Breast epithelium (tissue), 4 donors: Measurements from ENCODE around the gene SAA2. TPM values are rescaled to one million over a fixed set of nuclear protein-coding genes. Genes with fewer than 3 reads are reported as not detected.

Experiments
- DNase-seq, 2 donors: peaks; one replicate each; pipeline ENCODE4 v3.0.0-alpha.2; 2019; ENCODE audit warnings: low spot score in 2 of 2
- H3K27ac ChIP-seq, 2 donors: fragments of 200-600 bp; sonication (generic) in 1 of 2; one replicate each; pipeline ENCODE4 v1.5.1; 2016 to 2019; ENCODE audit warnings: mild to moderate bottlenecking in 1 of 2
- H3K27me3 ChIP-seq, 2 donors: fragments of 200-600 bp; sonication (generic) in 1 of 2; one replicate each; pipeline versions ENCODE4 v1.5.1 to v1.6.0; 2017 to 2019; ENCODE audit warnings: control low read depth in 1 of 2, mild to moderate bottlenecking in 1 of 2
- H3K36me3 ChIP-seq: fragments of 200-600 bp; one replicate; pipeline ENCODE4 v1.5.1; 2019
- H3K4me1 ChIP-seq, 2 donors: fragments of 200-600 bp; sonication (generic); one replicate each; pipeline ENCODE4 v1.5.1; 2016 to 2019; ENCODE audit warnings: control low read depth in 1 of 2
- H3K4me3 ChIP-seq, 3 donors: fragments of 200-600 bp; sonication (generic); 1 replicate in 2 of 3; 2 replicates in 1 of 3; pipeline ENCODE4 v1.5.1; 2016 to 2019; ENCODE audit warnings: mild to moderate bottlenecking in 3 of 3, moderate library complexity in 2 of 3
- H3K9me3 ChIP-seq, 2 donors: fragments of 200-600 bp; sonication (generic) in 1 of 2; one replicate each; pipeline ENCODE4 v1.5.1; 2016 to 2019; ENCODE audit warnings: control low read depth in 1 of 2
- POLR2A ChIP-seq: fragments of 450-650 bp; IDR thresholded peaks from one replicate; pipeline ENCODE4 v1.6.1; 2016; ENCODE audit warnings: antibody characterized with exemption, mild to moderate bottlenecking, moderate library complexity
- POLR2AphosphoS5 ChIP-seq, 3 donors: sonication (generic); formaldehyde crosslinking; IDR thresholded peaks; one replicate each; pipeline ENCODE4 v1.6.1; 2017; ENCODE audit warnings: antibody characterized with exemption in 3 of 3
- intact Hi-C: fragments of 100-400 bp; cut with DNase I; formaldehyde crosslinking; loops from one replicate; pipeline ENCODE4 v1.15.1; 2023; ENCODE audit warnings: low total_unique reads
- total RNA-seq, 3 donors: library from RNA; depleted of rRNA; stranded (reverse); fragments of >200 nt; gene quantifications; one replicate each; pipeline ENCODE4 v1.1.0, GENCODE V29; 2016
- TF ChIP-seq, protein P1 (sequence below), 3 donors: fragments of 450-650 bp; IDR thresholded peaks; one replicate each; pipeline ENCODE4 v1.5.1; 2016 to 2017; ENCODE audit warnings: antibody characterized with exemption in 3 of 3, mild to moderate bottlenecking in 3 of 3, moderate library complexity in 3 of 3

The SAA2 gene
- total RNA-seq, 3 donors from 2014 or later, result 7.5 to 567 (median 428) TPM

GRCh38 chr11:18225913-18226312, 22.6 kb downstream of the SAA2 start:
- Histone ChIP-seq H3K9me3 (no peaks in the 10 kb centered on the region), H3K4me3 (no peak overlapping the region), H3K27ac (no peak overlapping the region), H3K4me1 (no peaks in the 10 kb centered on the region), H3K27me3 (no peaks in the 10 kb centered on the region), H3K36me3 (no peaks in the 10 kb centered on the region)
- DNase-seq, result no peak
- TF ChIP-seq, protein P1, sequence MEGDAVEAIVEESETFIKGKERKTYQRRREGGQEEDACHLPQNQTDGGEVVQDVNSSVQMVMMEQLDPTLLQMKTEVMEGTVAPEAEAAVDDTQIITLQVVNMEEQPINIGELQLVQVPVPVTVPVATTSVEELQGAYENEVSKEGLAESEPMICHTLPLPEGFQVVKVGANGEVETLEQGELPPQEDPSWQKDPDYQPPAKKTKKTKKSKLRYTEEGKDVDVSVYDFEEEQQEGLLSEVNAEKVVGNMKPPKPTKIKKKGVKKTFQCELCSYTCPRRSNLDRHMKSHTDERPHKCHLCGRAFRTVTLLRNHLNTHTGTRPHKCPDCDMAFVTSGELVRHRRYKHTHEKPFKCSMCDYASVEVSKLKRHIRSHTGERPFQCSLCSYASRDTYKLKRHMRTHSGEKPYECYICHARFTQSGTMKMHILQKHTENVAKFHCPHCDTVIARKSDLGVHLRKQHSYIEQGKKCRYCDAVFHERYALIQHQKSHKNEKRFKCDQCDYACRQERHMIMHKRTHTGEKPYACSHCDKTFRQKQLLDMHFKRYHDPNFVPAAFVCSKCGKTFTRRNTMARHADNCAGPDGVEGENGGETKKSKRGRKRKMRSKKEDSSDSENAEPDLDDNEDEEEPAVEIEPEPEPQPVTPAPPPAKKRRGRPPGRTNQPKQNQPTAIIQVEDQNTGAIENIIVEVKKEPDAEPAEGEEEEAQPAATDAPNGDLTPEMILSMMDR (IDR thresholded peaks at IDR 0.05), result no peak
- TF ChIP-seq POLR2A (no peak), POLR2AphosphoS5 (IDR thresholded peaks at IDR 0.05) (no peak)
- intact Hi-C loops, result no loop called here

DNA sequence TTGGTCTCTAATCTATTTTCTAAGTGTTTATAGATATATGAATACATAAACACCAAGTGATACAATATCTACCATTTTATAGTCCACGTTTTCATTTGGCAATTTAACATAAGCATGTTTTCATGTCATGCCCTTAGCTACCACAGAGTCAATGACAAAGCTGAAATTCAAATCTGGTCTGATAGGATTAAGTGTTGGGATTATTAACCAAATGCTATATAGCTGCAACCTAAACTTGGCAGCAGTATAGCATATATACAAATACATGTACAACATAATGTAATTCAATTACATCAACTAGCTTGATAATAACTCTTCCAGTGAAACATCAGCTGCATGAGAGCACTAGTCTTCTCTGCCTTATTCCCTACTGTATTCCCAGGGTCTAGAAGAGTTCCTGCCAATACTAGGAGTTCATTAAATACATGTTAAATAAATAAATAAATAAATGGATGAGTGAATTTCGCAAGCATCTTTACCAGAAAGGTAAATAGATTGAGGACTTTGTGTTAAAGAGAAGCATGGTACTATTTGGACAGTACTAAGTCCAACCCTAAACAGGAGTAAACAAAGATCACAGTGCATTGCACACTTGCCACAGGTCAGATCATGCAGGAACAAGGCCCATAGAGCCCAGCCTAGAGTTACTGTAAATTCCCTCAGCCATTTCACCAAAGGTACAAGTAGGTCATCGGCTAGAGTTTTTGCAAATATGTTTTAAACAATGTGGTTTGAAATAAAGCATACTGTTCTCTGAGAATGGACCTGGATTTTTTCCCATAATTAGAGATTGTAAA, 24.7 kb downstream of the SAA2 start:
- Histone ChIP-seq H3K27me3 (no peaks in the 10 kb centered on the region), H3K27ac (no peak overlapping the region), H3K4me3 (no peak overlapping the region), H3K9me3 (peaks cover 0 to 3% of the 10 kb centered on the region in 2 donors), H3K4me1 (no peaks in the 10 kb centered on the region), H3K36me3 (no peaks in the 10 kb centered on the region)
- intact Hi-C loops, result no loop called here
- TF ChIP-seq POLR2A, result no peak
- TF ChIP-seq, protein P1 (IDR thresholded peaks at IDR 0.05), result no peak
- TF ChIP-seq POLR2AphosphoS5 (IDR thresholded peaks at IDR 0.05), result no peak
- no peak for DNase-seq

DNA sequence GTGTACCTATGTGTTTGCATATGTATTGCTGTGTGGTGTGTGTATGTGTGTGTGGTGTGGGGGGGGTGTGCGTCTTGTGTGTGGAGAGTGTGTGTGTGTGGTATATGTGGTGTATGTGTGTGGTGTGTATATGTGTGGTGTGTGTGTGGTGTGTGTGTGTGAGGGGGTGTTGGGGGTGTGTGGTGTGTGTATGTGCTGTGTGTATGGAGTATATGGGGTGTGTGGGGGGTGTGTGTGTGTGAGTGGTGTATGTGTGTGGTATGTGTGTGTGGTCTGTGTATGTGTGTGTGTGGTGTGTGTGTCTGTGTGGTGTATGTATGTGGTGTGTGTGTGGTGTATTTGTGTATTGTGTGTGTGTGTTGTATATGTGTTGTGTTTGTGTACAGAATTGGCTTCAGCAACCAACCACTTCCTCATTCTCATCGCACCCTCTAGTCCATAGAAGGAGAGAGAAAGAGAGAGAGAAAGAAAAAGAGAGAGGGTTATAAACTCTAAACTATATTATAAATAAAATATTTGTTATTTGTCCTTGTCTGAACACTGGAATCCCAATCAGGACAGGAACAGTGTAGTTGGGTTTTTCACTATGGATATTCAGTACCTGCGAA, 25.6 kb downstream of the SAA2 start:
- DNase-seq, result no peak
- H3K27ac ChIP-seq, result no peak overlapping the region
- H3K4me3 ChIP-seq, result no peak overlapping the region
- peaks cover 0 to 3% of the 10 kb centered on the region in 2 donors for H3K9me3 ChIP-seq
- intact Hi-C loops, result no loop called here
- no peaks in the 10 kb centered on the region for H3K4me1 ChIP-seq
- H3K36me3 ChIP-seq, result no peaks in the 10 kb centered on the region
- TF ChIP-seq, protein P1 (IDR thresholded peaks at IDR 0.05), result no peak
- TF ChIP-seq POLR2A (no peak), POLR2AphosphoS5 (IDR thresholded peaks at IDR 0.05) (no peak)
- H3K27me3 ChIP-seq, result no peaks in the 10 kb centered on the region

- no peaks in the 10 kb centered on the region for H3K27me3 ChIP-seq
- no peak overlapping the region for H3K4me3 ChIP-seq
- no peak for DNase-seq
- peaks cover 0 to 3% of the 10 kb centered on the region in 2 donors for H3K9me3 ChIP-seq
- intact Hi-C loops, result no loop called here
- TF ChIP-seq POLR2A (no peak), POLR2AphosphoS5 (IDR thresholded peaks at IDR 0.05) (no peak)
- TF ChIP-seq, protein P1 (IDR thresholded peaks at IDR 0.05), result no peak
- H3K4me1 ChIP-seq, result no peaks in the 10 kb centered on the region
- no peaks in the 10 kb centered on the region for H3K36me3 ChIP-seq
- no peak overlapping the region for H3K27ac ChIP-seq
Measured at GRCh38 chr11:18221274-18221876, 27.1 kb downstream of the SAA2 start.

DNA sequence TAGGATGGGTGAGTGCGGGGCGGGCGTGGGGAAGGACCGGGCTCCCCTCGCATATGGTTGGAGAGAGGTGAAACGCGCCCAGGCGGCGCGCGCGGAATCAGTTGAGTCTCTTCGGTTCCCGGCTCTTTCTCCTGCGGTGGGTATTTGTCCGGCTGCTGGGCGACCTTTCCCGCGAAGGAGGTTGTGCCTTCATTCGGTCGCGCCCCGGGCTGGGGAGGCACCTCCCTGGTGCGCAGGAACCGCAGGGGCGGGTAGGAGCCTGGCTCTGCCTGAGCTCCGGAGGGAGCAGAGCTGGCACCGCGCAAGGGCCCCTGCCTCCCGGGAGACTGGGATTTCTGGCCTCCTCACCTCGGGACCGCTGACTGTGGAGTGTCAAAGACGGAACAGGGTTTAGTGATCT, 39.4 kb downstream of the SAA2 start:
- no peak for DNase-seq
- intact Hi-C loops, result loop anchor here (5.0 kb wide), 1 partner anchor 698 kb away; no protein-coding TSS in a partner anchor
- TF ChIP-seq POLR2A, result no peak
- TF ChIP-seq, protein P1 (IDR thresholded peaks at IDR 0.05), result no peak
- TF ChIP-seq POLR2AphosphoS5 (IDR thresholded peaks at IDR 0.05), result no peak
- Histone ChIP-seq H3K9me3 (peaks cover 0 to 6% of the 10 kb centered on the region in 2 donors), H3K27ac (no peak overlapping the region), H3K27me3 (peaks cover 0 to 8% of the 10 kb centered on the region in 2 donors), H3K36me3 (no peaks in the 10 kb centered on the region), H3K4me1 (no peaks in the 10 kb centered on the region), H3K4me3 (no peak overlapping the region)
